22Rv1 (cell line): ENCODE measurements around the gene CPXM2.

Experiments used
- ZFX ChIP-seq: fragments of 450-650 bp; IDR thresholded peaks from 2 replicates; pipeline ENCODE4 v1.6.1; 2017; ENCODE audit warnings: antibody characterized with exemption, borderline replicate concordance
- TF ChIP-seq, protein P1 (sequence below): fragments of 450-650 bp; IDR thresholded peaks from 2 replicates; pipeline ENCODE4 v1.5.1; 2017; ENCODE audit warnings: mild to moderate bottlenecking

DNA sequence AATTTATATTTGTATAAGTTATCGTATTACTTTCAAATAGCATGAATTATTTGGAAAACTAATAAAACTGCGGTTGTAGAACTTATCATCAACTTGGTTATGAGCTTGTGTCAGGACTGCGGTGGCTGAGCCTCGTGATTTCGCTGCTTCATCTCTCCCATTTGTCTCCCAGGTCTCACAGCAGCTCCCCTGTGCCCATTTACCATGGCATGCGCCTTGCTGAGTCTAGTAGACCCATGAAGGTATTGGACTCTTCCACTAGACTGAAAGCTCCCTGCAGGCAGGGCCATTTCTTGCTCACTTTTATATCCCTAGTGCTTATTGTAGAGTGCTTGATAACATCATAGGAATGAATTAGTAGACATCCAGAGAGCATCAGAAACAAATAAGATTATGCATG lies 53.9 kb downstream of the CPXM2 start:
- TF ChIP-seq, protein P1, sequence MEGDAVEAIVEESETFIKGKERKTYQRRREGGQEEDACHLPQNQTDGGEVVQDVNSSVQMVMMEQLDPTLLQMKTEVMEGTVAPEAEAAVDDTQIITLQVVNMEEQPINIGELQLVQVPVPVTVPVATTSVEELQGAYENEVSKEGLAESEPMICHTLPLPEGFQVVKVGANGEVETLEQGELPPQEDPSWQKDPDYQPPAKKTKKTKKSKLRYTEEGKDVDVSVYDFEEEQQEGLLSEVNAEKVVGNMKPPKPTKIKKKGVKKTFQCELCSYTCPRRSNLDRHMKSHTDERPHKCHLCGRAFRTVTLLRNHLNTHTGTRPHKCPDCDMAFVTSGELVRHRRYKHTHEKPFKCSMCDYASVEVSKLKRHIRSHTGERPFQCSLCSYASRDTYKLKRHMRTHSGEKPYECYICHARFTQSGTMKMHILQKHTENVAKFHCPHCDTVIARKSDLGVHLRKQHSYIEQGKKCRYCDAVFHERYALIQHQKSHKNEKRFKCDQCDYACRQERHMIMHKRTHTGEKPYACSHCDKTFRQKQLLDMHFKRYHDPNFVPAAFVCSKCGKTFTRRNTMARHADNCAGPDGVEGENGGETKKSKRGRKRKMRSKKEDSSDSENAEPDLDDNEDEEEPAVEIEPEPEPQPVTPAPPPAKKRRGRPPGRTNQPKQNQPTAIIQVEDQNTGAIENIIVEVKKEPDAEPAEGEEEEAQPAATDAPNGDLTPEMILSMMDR: no peak
- no peak for TF ChIP-seq ZFX
